Measurements from ENCODE around the gene XRN2. TPM values are rescaled to one million over a fixed set of nuclear protein-coding genes. Genes with fewer than 3 reads are reported as not detected.

Gene XRN2, protein sequence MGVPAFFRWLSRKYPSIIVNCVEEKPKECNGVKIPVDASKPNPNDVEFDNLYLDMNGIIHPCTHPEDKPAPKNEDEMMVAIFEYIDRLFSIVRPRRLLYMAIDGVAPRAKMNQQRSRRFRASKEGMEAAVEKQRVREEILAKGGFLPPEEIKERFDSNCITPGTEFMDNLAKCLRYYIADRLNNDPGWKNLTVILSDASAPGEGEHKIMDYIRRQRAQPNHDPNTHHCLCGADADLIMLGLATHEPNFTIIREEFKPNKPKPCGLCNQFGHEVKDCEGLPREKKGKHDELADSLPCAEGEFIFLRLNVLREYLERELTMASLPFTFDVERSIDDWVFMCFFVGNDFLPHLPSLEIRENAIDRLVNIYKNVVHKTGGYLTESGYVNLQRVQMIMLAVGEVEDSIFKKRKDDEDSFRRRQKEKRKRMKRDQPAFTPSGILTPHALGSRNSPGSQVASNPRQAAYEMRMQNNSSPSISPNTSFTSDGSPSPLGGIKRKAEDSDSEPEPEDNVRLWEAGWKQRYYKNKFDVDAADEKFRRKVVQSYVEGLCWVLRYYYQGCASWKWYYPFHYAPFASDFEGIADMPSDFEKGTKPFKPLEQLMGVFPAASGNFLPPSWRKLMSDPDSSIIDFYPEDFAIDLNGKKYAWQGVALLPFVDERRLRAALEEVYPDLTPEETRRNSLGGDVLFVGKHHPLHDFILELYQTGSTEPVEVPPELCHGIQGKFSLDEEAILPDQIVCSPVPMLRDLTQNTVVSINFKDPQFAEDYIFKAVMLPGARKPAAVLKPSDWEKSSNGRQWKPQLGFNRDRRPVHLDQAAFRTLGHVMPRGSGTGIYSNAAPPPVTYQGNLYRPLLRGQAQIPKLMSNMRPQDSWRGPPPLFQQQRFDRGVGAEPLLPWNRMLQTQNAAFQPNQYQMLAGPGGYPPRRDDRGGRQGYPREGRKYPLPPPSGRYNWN
- total RNA-seq: 10 to 100 TPM; 64.1 to 66.4 TPM

DNA sequence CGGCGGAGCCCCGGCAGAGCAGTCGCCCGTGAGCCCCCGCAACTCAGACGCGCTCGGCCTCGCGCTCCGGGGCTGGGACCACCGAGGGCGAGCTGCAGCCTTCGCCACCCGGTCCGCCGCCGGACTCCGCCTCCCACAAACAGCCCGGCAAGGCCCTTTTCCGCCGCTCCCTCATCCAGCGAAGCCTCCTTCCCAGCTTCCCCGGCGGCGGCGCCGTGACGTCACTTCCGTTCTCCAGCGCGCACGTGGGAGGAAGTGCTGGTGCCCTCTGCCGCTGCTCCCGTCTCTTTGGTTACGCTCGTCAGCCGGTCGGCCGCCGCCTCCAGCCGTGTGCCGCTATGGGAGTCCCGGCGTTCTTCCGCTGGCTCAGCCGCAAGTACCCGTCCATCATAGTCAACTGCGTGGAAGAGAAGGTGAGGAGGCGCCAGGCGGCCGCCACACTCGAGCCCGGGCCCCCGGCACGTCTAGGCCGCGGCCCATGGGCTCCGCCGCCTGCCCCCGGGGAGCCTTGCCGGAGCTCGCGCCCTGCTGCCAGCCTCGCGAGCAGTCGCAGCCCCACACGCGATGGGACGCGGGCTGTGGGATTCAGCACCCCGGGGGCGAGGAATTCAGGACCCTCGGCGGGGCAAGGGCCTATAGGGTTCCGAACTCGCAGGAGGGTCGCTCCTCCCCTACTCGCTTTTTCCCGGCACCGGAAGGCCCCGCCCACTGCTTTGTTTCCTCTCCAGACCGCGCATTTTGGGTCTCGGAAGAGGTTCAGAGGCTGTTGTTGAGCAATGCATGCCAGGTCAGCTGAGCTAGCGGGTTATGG, at the start of gene XRN2:
Gene XRN2, plus strand, starts transcription at position 271 of the 811 bp plus-strand sequence. Its CDS starts 68 bp downstream, at position 339.
- H3K4me1 Mint-ChIP-seq: peaks cover 28% of the 10 kb centered on the region

DNA sequence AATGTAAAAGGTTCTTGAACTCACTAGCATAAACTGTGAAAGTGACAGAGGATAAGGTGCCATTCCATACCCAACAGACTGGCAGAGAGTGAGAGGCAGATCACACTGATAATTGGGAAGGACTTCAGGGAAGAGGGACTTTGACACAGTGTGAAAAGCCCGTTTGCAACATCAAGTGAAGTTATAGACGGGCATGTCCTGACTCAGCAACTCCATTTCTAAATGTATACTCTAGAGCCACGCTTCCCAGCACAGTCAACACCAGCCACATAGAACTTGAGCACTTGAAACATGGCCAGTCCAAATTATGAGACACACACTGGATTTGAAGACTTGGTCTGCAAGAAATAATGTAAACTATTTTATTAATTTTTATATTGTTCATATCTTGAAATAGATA, 45.9 kb upstream of the XRN2 start:
- H3K4me1 Mint-ChIP-seq: no peaks in the 10 kb centered on the region
- POLR2A ChIA-PET: no interaction called here
- peaks cover 2% of the 10 kb centered on the region for H3K27me3 Mint-ChIP-seq
- CTCF ChIA-PET: no interaction called here
- DNase-seq: no peak
- no peaks in the 10 kb centered on the region for H3K9me3 Mint-ChIP-seq
- no peak overlapping the region for H3K4me3 Mint-ChIP-seq
- H3K27ac Mint-ChIP-seq: no peak overlapping the region
- H3K36me3 Mint-ChIP-seq (ENCODE audit: low read depth): no peaks in the 10 kb centered on the region

More for the DNA sequence above, at the start of gene XRN2:
- H3K9me3 Mint-ChIP-seq: peaks cover 3% of the 10 kb centered on the region
- peak within 1 kb of the TSS; percentile 97 for H3K4me3 Mint-ChIP-seq
- peak; percentile 95 for DNase-seq
- no peaks in the 10 kb centered on the region for H3K27me3 Mint-ChIP-seq
- H3K27ac Mint-ChIP-seq: peak within 1 kb of the TSS; percentile 99
- CTCF ChIA-PET: interaction anchor here (0.8 to 2.3 kb wide), 8 partner anchors 9 to 82 kb away, joined by 3 to 7 read pairs (median 4); no protein-coding TSS in a partner anchor
- peaks cover 24% of the 10 kb centered on the region for H3K36me3 Mint-ChIP-seq (ENCODE audit: low read depth)
- POLR2A ChIA-PET: interaction anchor here (0.7 to 1.2 kb wide), 2 partner anchors 43 to 630 kb away, joined by 3 to 4 read pairs; no protein-coding TSS in a partner anchor

DNA sequence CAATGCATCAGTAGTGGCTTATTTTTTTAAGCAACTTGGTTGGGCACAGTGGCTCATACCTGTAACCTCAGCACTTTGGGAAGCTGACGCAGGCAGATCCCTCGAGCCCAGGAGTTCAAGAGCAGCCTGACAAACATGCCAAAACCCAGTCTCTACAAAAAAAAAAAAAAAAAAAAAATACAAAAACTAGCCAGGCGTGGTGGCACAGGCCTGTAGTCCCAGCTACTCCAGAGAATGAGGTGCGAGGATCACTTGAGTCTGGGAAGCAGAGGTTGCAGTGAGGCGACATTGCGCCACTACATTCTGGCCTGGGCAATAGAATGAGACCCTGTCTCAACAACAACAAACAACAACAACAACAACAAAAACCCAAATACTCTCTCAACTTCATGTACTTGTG, 44.7 kb upstream of the XRN2 start:
- Mint-ChIP-seq H3K4me3 (no peak overlapping the region), H3K4me1 (no peaks in the 10 kb centered on the region)
- CTCF ChIA-PET: no interaction called here

DNA sequence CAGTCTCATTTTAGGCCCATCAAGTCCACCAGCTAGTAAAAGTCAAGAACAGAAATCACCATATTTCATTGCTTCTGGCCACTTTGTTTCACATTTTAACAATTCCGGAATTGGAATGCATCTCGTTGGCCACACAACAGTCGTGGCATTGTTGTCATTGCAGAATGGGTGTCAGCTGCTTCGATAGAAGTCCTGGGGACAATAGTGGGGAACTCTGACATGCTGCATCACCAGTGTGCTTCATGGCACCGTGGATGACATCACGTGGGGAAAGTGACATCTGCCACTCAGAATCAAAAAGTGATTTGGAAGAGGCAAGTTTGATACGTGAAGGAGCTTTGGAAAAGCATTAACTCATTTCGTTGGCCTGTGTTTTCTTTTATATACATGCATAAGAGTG, 43.8 kb upstream of the XRN2 start:
- ChIA-PET CTCF (interaction anchor here (0.6 kb wide), 1 partner anchor 659 kb away, joined by 3 read pairs; no protein-coding TSS in a partner anchor), POLR2A (no interaction called here)

More for the DNA sequence above, 44.7 kb upstream of the XRN2 start:
- no peak for DNase-seq
- POLR2A ChIA-PET: no interaction called here
- Mint-ChIP-seq H3K27ac (no peak overlapping the region), H3K27me3 (peaks cover 2% of the 10 kb centered on the region), H3K9me3 (no peaks in the 10 kb centered on the region), H3K36me3 (ENCODE audit: low read depth) (no peaks in the 10 kb centered on the region)

DNA sequence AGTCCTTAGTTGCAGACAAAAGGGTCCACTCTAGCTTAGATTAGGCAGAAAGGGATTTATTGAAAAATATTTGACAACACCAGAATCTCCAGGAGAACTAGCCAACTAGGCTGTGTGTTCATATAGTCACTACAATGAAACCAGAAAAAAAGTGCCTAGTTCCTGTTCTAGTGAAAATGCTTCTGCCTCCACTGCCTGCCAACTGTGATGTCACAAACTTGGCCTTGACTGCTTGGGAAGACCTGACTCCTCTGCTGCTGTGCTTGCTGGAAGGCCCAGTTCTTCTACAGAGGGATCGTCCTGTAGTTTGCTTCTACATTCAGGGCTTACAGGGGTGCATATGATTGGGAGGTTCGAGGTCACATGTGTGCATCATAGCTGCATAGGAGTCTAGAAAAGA, 40.3 kb upstream of the XRN2 start:
- no peaks in the 10 kb centered on the region for H3K9me3 Mint-ChIP-seq
- H3K27me3 Mint-ChIP-seq: peaks cover 2% of the 10 kb centered on the region
- no peak for DNase-seq
- no peaks in the 10 kb centered on the region for H3K4me1 Mint-ChIP-seq
- H3K4me3 Mint-ChIP-seq: no peak overlapping the region
- no peaks in the 10 kb centered on the region for H3K36me3 Mint-ChIP-seq (ENCODE audit: low read depth)
- POLR2A ChIA-PET: no interaction called here
- no peak overlapping the region for H3K27ac Mint-ChIP-seq
- CTCF ChIA-PET: interaction anchor here (1.2 kb wide), 1 partner anchor 242 kb away, joined by 3 read pairs; no protein-coding TSS in a partner anchor

More for the DNA sequence above, 43.8 kb upstream of the XRN2 start:
- Mint-ChIP-seq H3K27me3 (peaks cover 2% of the 10 kb centered on the region), H3K4me3 (no peak overlapping the region), H3K27ac (no peak overlapping the region), H3K9me3 (no peaks in the 10 kb centered on the region), H3K36me3 (ENCODE audit: low read depth) (no peaks in the 10 kb centered on the region), H3K4me1 (no peaks in the 10 kb centered on the region)
- DNase-seq: no peak

DNA sequence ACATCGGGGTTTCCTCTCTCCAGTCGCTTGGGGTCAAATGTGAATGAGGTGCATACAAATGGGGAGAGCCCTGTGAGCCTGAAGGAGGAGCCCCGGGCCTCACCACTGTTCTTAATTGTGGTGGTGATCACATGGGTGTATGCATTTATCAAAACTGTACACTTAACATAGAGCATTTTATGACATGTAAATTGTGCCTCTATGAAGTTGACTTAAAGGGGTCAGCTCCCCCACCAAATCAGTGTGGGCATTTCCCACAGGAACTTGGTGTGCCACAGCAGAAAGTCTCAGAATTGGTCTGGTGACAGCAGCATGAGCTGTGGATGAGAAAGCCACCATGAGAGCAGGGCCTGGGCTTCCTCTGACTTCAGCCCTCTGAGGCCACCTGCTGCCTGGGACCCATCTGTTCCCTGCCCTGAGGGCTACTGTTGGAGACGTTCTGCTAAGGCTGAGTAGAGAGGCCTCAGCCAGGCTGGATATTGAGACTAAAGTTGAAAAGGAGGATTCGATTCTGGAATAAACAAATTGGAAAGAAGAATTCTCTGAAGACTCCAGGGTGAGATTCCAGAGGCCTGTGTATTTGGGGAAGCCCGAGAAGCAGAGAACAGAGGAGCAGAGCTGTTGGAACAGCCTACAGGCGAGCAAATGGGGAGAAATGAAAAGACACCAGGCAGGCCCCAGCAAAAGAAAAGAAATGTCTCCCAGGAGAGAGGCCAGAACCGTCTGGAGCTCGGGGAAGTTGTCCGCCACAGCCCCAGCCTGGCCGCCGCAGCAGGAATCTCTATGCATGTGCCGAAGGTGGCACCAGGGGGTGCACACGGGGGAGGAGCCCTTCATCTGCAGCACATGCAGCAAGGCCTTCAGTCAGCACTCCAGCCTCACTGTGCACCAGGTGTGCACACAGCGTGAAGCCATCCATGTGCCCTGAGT, 37.6 kb upstream of the XRN2 start:
- Mint-ChIP-seq H3K4me1 (no peaks in the 10 kb centered on the region), H3K27ac (no peak overlapping the region), H3K36me3 (ENCODE audit: low read depth) (no peaks in the 10 kb centered on the region), H3K27me3 (no peaks in the 10 kb centered on the region), H3K4me3 (no peak overlapping the region), H3K9me3 (no peaks in the 10 kb centered on the region)
- no peak for DNase-seq
- ChIA-PET CTCF (no interaction called here), POLR2A (no interaction called here)

DNA sequence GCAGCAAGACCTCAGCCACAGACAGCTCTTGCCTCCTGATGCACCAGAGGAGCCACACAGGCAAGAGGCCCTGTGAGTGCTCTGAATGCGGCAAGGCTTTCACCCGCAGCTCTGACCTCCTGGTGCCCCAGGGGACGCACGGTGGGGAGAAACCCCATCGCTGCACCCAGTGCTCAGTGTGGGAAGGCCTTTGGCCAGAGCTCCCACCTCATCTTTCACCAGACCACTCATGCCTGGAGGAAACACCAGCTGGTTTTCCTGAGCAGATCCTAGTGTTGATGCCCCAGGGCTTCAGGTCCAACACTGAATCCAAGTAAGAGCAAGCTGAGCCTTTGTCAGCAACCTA, 37.0 kb upstream of the XRN2 start:
- Mint-ChIP-seq H3K27me3 (peaks cover 4% of the 10 kb centered on the region), H3K4me1 (no peaks in the 10 kb centered on the region), H3K36me3 (ENCODE audit: low read depth) (no peaks in the 10 kb centered on the region), H3K4me3 (no peak overlapping the region), H3K27ac (no peak overlapping the region), H3K9me3 (no peaks in the 10 kb centered on the region)
- no peak for DNase-seq
- ChIA-PET POLR2A (no interaction called here), CTCF (interaction anchor here (1.1 kb wide), 1 partner anchor 12 kb away, joined by 4 read pairs; no protein-coding TSS in a partner anchor)

DNA sequence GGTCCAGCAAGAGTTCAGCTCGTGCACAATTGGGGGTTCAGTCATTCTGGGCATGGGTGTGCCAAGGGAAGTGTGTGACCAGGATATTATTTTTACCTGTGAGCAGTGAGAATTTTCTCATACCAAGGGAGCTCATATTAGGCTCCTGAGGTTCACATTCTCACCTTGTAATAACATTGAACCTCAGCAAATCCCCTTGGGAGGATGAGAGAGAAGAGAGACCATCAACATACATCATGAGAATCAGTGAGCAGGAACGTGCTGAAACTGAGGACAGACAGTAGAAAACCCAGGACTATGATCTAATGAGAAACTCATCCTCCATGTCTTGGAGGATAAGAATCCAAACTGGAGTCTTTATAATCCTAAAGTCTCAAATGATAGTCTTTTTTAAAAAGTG, 33.4 kb upstream of the XRN2 start:
- Mint-ChIP-seq H3K36me3 (ENCODE audit: low read depth) (no peaks in the 10 kb centered on the region), H3K4me3 (no peak overlapping the region), H3K4me1 (no peaks in the 10 kb centered on the region), H3K9me3 (no peaks in the 10 kb centered on the region), H3K27ac (no peak overlapping the region), H3K27me3 (peaks cover 5% of the 10 kb centered on the region)
- ChIA-PET CTCF (interaction anchor here (1.1 kb wide), 1 partner anchor 168 kb away, joined by 4 read pairs; no protein-coding TSS in a partner anchor), POLR2A (no interaction called here)
- no peak for DNase-seq

DNA sequence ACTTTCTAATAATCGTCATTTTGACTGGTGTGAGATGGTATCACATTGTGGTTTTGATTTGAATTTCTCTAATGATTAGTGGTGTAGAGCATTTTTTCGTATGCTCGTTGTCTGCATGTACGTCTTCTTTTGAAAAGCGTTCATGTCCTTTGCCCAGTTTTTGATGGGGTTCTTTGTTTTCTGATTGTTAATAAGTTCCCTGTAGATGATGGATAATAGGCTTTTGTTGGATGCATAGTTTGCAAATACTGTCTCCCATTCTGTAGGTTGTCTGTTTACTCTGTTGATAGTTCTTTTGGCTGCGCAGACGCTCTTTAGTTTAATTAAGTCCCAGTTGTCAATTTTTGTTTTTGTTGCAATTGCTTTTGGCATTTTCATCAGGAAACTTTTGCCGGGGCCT, 32.3 kb upstream of the XRN2 start:
- DNase-seq: no peak
- no peaks in the 10 kb centered on the region for H3K9me3 Mint-ChIP-seq
- no peak overlapping the region for H3K27ac Mint-ChIP-seq
- H3K4me1 Mint-ChIP-seq: no peaks in the 10 kb centered on the region
- H3K27me3 Mint-ChIP-seq: peaks cover 5% of the 10 kb centered on the region
- no peak overlapping the region for H3K4me3 Mint-ChIP-seq
- ChIA-PET POLR2A (no interaction called here), CTCF (no interaction called here)
- no peaks in the 10 kb centered on the region for H3K36me3 Mint-ChIP-seq (ENCODE audit: low read depth)

DNA sequence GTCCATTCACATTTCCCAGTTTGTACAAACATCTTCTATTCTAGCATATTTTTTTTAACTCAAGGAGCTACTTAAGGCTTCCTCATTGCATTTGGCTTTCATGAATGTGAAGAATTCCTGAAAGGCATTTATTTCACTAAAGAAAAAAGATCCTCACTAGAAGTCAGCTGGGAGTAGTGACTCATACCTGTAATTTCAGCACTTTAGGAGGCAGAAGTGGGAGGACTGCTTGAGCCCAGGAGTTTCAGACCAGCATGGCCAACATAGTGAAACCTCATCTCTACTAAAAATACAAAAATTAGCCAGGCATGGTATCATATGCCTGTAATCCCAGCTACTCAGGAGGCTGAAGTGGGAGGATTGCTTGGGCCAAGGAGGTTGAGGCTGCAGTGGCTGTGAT, 30.9 kb upstream of the XRN2 start:
- H3K27ac Mint-ChIP-seq: no peak overlapping the region
- ChIA-PET POLR2A (no interaction called here), CTCF (no interaction called here)
- H3K36me3 Mint-ChIP-seq (ENCODE audit: low read depth): no peaks in the 10 kb centered on the region
- H3K4me1 Mint-ChIP-seq: no peaks in the 10 kb centered on the region
- DNase-seq: no peak
- no peak overlapping the region for H3K4me3 Mint-ChIP-seq
- H3K27me3 Mint-ChIP-seq: peaks cover 5% of the 10 kb centered on the region
- H3K9me3 Mint-ChIP-seq: no peaks in the 10 kb centered on the region

DNA sequence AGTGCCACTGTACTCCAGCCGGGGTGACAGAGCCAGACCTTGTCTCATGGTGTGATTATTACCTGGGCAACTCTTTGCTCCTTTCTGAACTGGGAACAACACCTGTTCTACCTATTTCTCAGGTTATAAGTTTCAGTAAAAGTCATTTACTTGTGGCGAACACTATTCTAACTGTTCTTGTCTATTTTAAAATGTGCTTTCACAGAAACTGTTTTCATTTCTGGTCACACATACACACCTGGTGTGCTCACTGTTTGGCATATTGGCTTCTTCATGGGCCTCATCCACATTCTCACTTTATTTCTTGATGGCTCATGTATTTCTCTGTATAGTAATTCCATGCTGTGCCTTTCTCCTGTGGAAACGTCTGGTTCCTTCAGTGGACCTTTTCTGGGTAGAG, 30.5 kb upstream of the XRN2 start:
- Mint-ChIP-seq H3K36me3 (ENCODE audit: low read depth) (no peaks in the 10 kb centered on the region), H3K27ac (no peak overlapping the region), H3K4me1 (no peaks in the 10 kb centered on the region), H3K4me3 (no peak overlapping the region), H3K27me3 (peaks cover 5% of the 10 kb centered on the region), H3K9me3 (no peaks in the 10 kb centered on the region)
- POLR2A ChIA-PET: no interaction called here
- CTCF ChIA-PET: no interaction called here
- no peak for DNase-seq

Measured in activated CD4-positive, alpha-beta T cell treated with anti-CD3 and anti-CD28 coated beads, Interleukin-2, amount 10 ng/mL, durations not matched to agents 7 days and 5 days (primary cell).